Measurements from ENCODE around the gene IQCH. TPM values are rescaled to one million over a fixed set of nuclear protein-coding genes. Genes with fewer than 3 reads are reported as not detected.

IQCH gene
- total RNA-seq, 1 experiment from 2014 or later, result 2.4 TPM

GRCh38 chr15:67380921-67381320 lies 126.3 kb downstream of the IQCH start:
- no peaks in the 10 kb centered on the region for H3K4me1 ChIP-seq
- Mint-ChIP-seq H3K4me3 (ENCODE audit: unreplicated experiment) (no peak overlapping the region), H3K4me1 (ENCODE audit: low read depth, unreplicated experiment) (no peaks in the 10 kb centered on the region), H3K36me3 (ENCODE audit: insufficient read depth, unreplicated experiment) (no peaks in the 10 kb centered on the region), H3K27me3 (ENCODE audit: insufficient read depth, unreplicated experiment) (peaks cover 4% of the 10 kb centered on the region), H3K27ac (ENCODE audit: unreplicated experiment) (no peak overlapping the region), H3K9me3 (ENCODE audit: unreplicated experiment) (no peaks in the 10 kb centered on the region)
- H3K4me3 ChIP-seq (ENCODE audit: low read depth, low read length), result no peak overlapping the region
- ChIA-PET POLR2A (no interaction called here), CTCF (no interaction called here)
- no peaks in the 10 kb centered on the region for H3K27me3 ChIP-seq (replicated peaks; ENCODE audit: control insufficient read depth, insufficient read depth, low read length)
- DNase-seq, result no peak
- intact Hi-C loops (cut with micrococcal nuclease; ENCODE audit: unreplicated experiment), result loop anchor here (10.0 kb wide), 1 partner anchor 454 kb away; no protein-coding TSS in a partner anchor
- no peaks in the 10 kb centered on the region for H3K36me3 ChIP-seq (ENCODE audit: control insufficient read depth, insufficient read depth, low read length)
- TF ChIP-seq CTCF (IDR thresholded peaks at IDR 0.05; ENCODE audit: insufficient read depth in 1 of 2, low read depth in 1 of 2, low read length in 1 of 2, severe bottlenecking in 1 of 2, unreplicated experiment in 1 of 2), result no peak
- no TSS peak for BruUV-seq (replicated peaks)
- no peaks in the 10 kb centered on the region for H3K9me3 ChIP-seq

- ChIA-PET POLR2A (no interaction called here), CTCF (no interaction called here)
- Histone ChIP-seq H3K4me3 (ENCODE audit: low read depth, low read length) (no peak overlapping the region), H3K9me3 (no peaks in the 10 kb centered on the region), H3K4me1 (no peaks in the 10 kb centered on the region), H3K27me3 (replicated peaks; ENCODE audit: control insufficient read depth, insufficient read depth, low read length) (no peaks in the 10 kb centered on the region), H3K36me3 (ENCODE audit: control insufficient read depth, insufficient read depth, low read length) (no peaks in the 10 kb centered on the region)
- H3K4me3 Mint-ChIP-seq (ENCODE audit: unreplicated experiment), result no peak overlapping the region
- intact Hi-C loops (cut with micrococcal nuclease; ENCODE audit: unreplicated experiment), result loop anchor here (10.0 kb wide), 1 partner anchor 453 kb away; no protein-coding TSS in a partner anchor
- DNase-seq, result no peak
- TF ChIP-seq CTCF (IDR thresholded peaks at IDR 0.05; ENCODE audit: insufficient read depth in 1 of 2, low read depth in 1 of 2, low read length in 1 of 2, severe bottlenecking in 1 of 2, unreplicated experiment in 1 of 2), result no peak
- no peaks in the 10 kb centered on the region for H3K9me3 Mint-ChIP-seq (ENCODE audit: unreplicated experiment)
- H3K36me3 Mint-ChIP-seq (ENCODE audit: insufficient read depth, unreplicated experiment), result no peaks in the 10 kb centered on the region
- no peaks in the 10 kb centered on the region for H3K4me1 Mint-ChIP-seq (ENCODE audit: low read depth, unreplicated experiment)
- H3K27me3 Mint-ChIP-seq (ENCODE audit: insufficient read depth, unreplicated experiment), result peaks cover 4% of the 10 kb centered on the region
- H3K27ac Mint-ChIP-seq (ENCODE audit: unreplicated experiment), result no peak overlapping the region
- no TSS peak for BruUV-seq (replicated peaks)
Measured at GRCh38 chr15:67381416-67382045, 126.9 kb downstream of the IQCH start.

- BruUV-seq (replicated peaks), result no TSS peak
- ChIA-PET POLR2A (no interaction called here), CTCF (no interaction called here)
- Histone ChIP-seq H3K27me3 (replicated peaks; ENCODE audit: control insufficient read depth, insufficient read depth, low read length) (no peaks in the 10 kb centered on the region), H3K36me3 (ENCODE audit: control insufficient read depth, insufficient read depth, low read length) (no peaks in the 10 kb centered on the region), H3K4me3 (ENCODE audit: low read depth, low read length) (no peak overlapping the region), H3K4me1 (no peaks in the 10 kb centered on the region), H3K9me3 (no peaks in the 10 kb centered on the region)
- Mint-ChIP-seq H3K36me3 (ENCODE audit: insufficient read depth, unreplicated experiment) (no peaks in the 10 kb centered on the region), H3K27me3 (ENCODE audit: insufficient read depth, unreplicated experiment) (peaks cover 7% of the 10 kb centered on the region), H3K9me3 (ENCODE audit: unreplicated experiment) (no peaks in the 10 kb centered on the region), H3K4me3 (ENCODE audit: unreplicated experiment) (no peak overlapping the region), H3K27ac (ENCODE audit: unreplicated experiment) (no peak overlapping the region), H3K4me1 (ENCODE audit: low read depth, unreplicated experiment) (no peaks in the 10 kb centered on the region)
- TF ChIP-seq CTCF (IDR thresholded peaks at IDR 0.05; ENCODE audit: insufficient read depth in 1 of 2, low read depth in 1 of 2, low read length in 1 of 2, severe bottlenecking in 1 of 2, unreplicated experiment in 1 of 2), result no peak
- intact Hi-C loops (cut with micrococcal nuclease; ENCODE audit: unreplicated experiment), result loop anchor here (10.0 kb wide), 1 partner anchor 452 kb away; no protein-coding TSS in a partner anchor
- no peak for DNase-seq
Measured at GRCh38 chr15:67382723-67383122, 128.1 kb downstream of the IQCH start.
